CD14-positive monocyte (primary cell): Measurements from ENCODE around the gene GYPC. TPM values are rescaled to one million over a fixed set of nuclear protein-coding genes. Genes with fewer than 3 reads are reported as not detected.
A peak's percentile ranks its signal among the peaks of the same experiment; 100 is the strongest.

ENCODE experiments used
- DNase-seq, 3 donors: peaks; one replicate each; pipeline ENCODE4 v3.0.0-alpha.2; 2011 to 2022
- H2AFZ ChIP-seq: 2 replicates; pipeline ENCODE4 v1.6.0; 2012; ENCODE audit warnings: mild to moderate bottlenecking, low read depth, low read length, inconsistent platforms; ENCODE audit not compliant: insufficient read depth, poor library complexity, severe bottlenecking
- H3K27ac ChIP-seq, 2 donors: 1 replicate in 1 of 2; 2 replicates in 1 of 2; pipeline ENCODE4 v1.5.1; 2012 to 2013; ENCODE audit warnings: low read length in 2 of 2, control low read depth in 1 of 2, inconsistent platforms in 1 of 2, low read depth in 1 of 2, mild to moderate bottlenecking in 1 of 2
- H3K27me3 ChIP-seq, 2 donors: one replicate each; pipeline versions ENCODE4 v1.6.0 to v1.6.1; 2011 to 2013; ENCODE audit warnings: low read length in 2 of 2; ENCODE audit not compliant: control insufficient read depth in 2 of 2, insufficient read depth in 2 of 2
- H3K36me3 ChIP-seq, 2 donors: replicated peaks in 1 of 2; 1 replicate in 1 of 2; 2 replicates in 1 of 2; pipeline versions ENCODE4 v1.5.1 to v1.6.1; 2012 to 2013; ENCODE audit warnings: low read length in 2 of 2, control low read depth in 1 of 2, inconsistent platforms in 1 of 2, mild to moderate bottlenecking in 1 of 2; ENCODE audit not compliant: insufficient read depth in 2 of 2, control insufficient read depth in 1 of 2
- H3K4me1 ChIP-seq, 2 donors: 1 replicate in 1 of 2; 2 replicates in 1 of 2; pipeline versions ENCODE4 v1.5.1 to v1.6.1; 2012 to 2013; ENCODE audit warnings: low read length in 2 of 2, control low read depth in 1 of 2, inconsistent platforms in 1 of 2, mild to moderate bottlenecking in 1 of 2, moderate library complexity in 1 of 2; ENCODE audit not compliant: insufficient read depth in 2 of 2, control insufficient read depth in 1 of 2
- H3K4me2 ChIP-seq: replicated peaks from 2 replicates; pipeline ENCODE3; 2012; ENCODE audit warnings: low read length, moderate library complexity, mild to moderate bottlenecking; ENCODE audit not compliant: poor library complexity, severe bottlenecking; ENCODE audit errors: extremely low read depth
- H3K4me3 ChIP-seq, 3 experiments: fragments of 200-600 bp in 1 of 3; sonication (generic) in 1 of 3; replicated peaks in 1 of 3; 1 replicate in 2 of 3; 2 replicates in 1 of 3; pipeline ENCODE4 v1.5.1; 2011 to 2013; ENCODE audit warnings: low read length in 3 of 3, mild to moderate bottlenecking in 3 of 3, control low read depth in 2 of 3, low read depth in 2 of 3, inconsistent platforms in 1 of 3, moderate library complexity in 1 of 3
- H3K79me2 ChIP-seq: 2 replicates; pipeline ENCODE4 v1.6.0; 2012; ENCODE audit warnings: mild to moderate bottlenecking, control low read depth, inconsistent platforms, low read length, moderate library complexity; ENCODE audit not compliant: insufficient read depth
- H3K9ac ChIP-seq: 2 replicates; pipeline ENCODE4 v1.6.0; 2017; ENCODE audit warnings: low read length, mild to moderate bottlenecking; ENCODE audit not compliant: insufficient read depth, poor library complexity, severe bottlenecking
- H3K9me3 ChIP-seq, 2 donors: replicated peaks in 1 of 2; 1 replicate in 1 of 2; 2 replicates in 1 of 2; pipeline versions ENCODE4 v1.5.1 to v1.6.1; 2012 to 2013; ENCODE audit warnings: low read length in 2 of 2, control low read depth in 1 of 2; ENCODE audit not compliant: control insufficient read depth in 1 of 2, insufficient read depth in 1 of 2
- H4K20me1 ChIP-seq: 2 replicates; pipeline ENCODE4 v1.6.0; 2012; ENCODE audit warnings: mild to moderate bottlenecking, low read length, control low read depth, moderate library complexity; ENCODE audit not compliant: insufficient read depth
- H3K27ac Mint-ChIP-seq, 7 donors: one replicate each; pipeline ENCODE4 v1.8.0; 2020; ENCODE audit warnings: mild to moderate bottlenecking in 7 of 7, mixed read lengths in 7 of 7, moderate library complexity in 6 of 7, inconsistent platforms in 2 of 7
- H3K27me3 Mint-ChIP-seq, 3 donors: one replicate each; pipeline ENCODE4 v1.8.0; 2021 to 2022; ENCODE audit warnings: low read depth in 3 of 3, mild to moderate bottlenecking in 3 of 3, mixed read lengths in 3 of 3, moderate library complexity in 3 of 3, inconsistent platforms in 1 of 3
- H3K36me3 Mint-ChIP-seq, 2 donors: one replicate each; pipeline ENCODE4 v1.8.0; 2020; ENCODE audit warnings: mixed read lengths in 2 of 2, inconsistent platforms in 1 of 2, mild to moderate bottlenecking in 1 of 2
- H3K4me1 Mint-ChIP-seq: one replicate; pipeline ENCODE4 v1.8.0; 2020; ENCODE audit warnings: mild to moderate bottlenecking, mixed read lengths
- H3K4me3 Mint-ChIP-seq, 2 donors: one replicate each; pipeline ENCODE4 v1.8.0; 2020; ENCODE audit warnings: mild to moderate bottlenecking in 2 of 2, mixed read lengths in 2 of 2, moderate library complexity in 1 of 2
- H3K9me3 Mint-ChIP-seq, 7 donors: one replicate each; pipeline ENCODE4 v1.8.0; 2020 to 2022; ENCODE audit warnings: mixed read lengths in 7 of 7, mild to moderate bottlenecking in 6 of 7, moderate library complexity in 6 of 7, inconsistent platforms in 2 of 7
- WGBS: methylation state at CpG from one replicate; pipeline ENCODE4 v1.1.5; 2013; ENCODE audit warnings: missing lambda C conversion rate; ENCODE audit not compliant: insufficient coverage; 5-methylcytosine and 5-hydroxymethylcytosine counted together
- intact Hi-C, 2 donors: fragments of 100-400 bp; cut with micrococcal nuclease; formaldehyde crosslinking; loops; one replicate each; pipeline versions ENCODE4 v1.15.0 to v1.15.1; 2023
- polyA plus RNA-seq, 3 donors: library from polyadenylated mRNA; depleted of rRNA in 1 of 3; unstranded in 2 of 3; stranded (reverse) in 1 of 3; fragments of 300-500 nt in 2 of 3; fragments of >200 nt in 1 of 3; fragmentation: Illumina TruSeq in 2 of 3; gene quantifications; 1 replicate in 2 of 3; 2 replicates in 1 of 3; pipeline ENCODE4 v1.2.3, GENCODE V29; 2012 to 2021
- TF ChIP-seq, protein P1 (sequence below): fragments of 200-600 bp; IDR thresholded peaks from one replicate; pipeline ENCODE4 v1.8.0; 2022; ENCODE audit warnings: antibody characterized with exemption, mild to moderate bottlenecking

GYPC gene
- polyA plus RNA-seq, 3 donors = 20.0 to 36.1 (median 21.7) TPM

DNA sequence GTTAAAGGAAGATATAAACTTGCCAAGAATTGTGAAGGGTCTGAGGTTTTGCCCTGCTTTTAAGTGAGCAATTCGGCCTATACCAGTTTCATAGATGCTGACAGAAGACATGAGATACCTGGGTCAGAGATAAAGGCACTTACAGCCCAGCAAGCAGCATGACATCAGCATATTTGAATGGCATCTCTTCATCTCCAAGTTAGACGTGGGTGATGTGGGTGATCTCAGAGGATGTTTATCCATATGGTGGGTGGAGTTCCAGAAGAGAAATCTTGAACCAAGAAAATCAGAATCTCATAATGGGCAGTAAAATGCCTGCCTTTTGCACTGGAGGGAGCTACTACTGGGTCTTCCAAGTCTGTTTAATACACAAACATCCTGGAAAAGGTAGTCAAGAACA, 44.7 kb downstream of the GYPC start:
- intact Hi-C loops = no loop called here
- Histone ChIP-seq H4K20me1 (no peaks in the 10 kb centered on the region), H2AFZ (no peak overlapping the region), H3K27me3 (no peaks in the 10 kb centered on the region), H3K79me2 (no peaks in the 10 kb centered on the region), H3K9me3 (no peaks in the 10 kb centered on the region), H3K36me3 (peaks cover 23 to 29% of the 10 kb centered on the region in 2 donors), H3K27ac (no peak overlapping the region), H3K4me1 (no peaks in the 10 kb centered on the region), H3K4me2 (no peak overlapping the region), H3K4me3 (no peak overlapping the region), H3K9ac (no peak overlapping the region)
- WGBS = no CpG with 5 or more reads among the region's 2 CpGs
- Mint-ChIP-seq H3K36me3 (peaks cover 30 to 34% of the 10 kb centered on the region in 2 donors), H3K27ac (peak overlapping the region in 1 of 7 donors; percentile 18), H3K27me3 (peaks cover 0 to 1% (median 0%) of the 10 kb centered on the region in 3 donors), H3K4me3 (no peak overlapping the region), H3K9me3 (peaks cover 0 to 3% (median 0%) of the 10 kb centered on the region in 7 donors), H3K4me1 (peaks cover 3% of the 10 kb centered on the region)
- TF ChIP-seq, protein P1, sequence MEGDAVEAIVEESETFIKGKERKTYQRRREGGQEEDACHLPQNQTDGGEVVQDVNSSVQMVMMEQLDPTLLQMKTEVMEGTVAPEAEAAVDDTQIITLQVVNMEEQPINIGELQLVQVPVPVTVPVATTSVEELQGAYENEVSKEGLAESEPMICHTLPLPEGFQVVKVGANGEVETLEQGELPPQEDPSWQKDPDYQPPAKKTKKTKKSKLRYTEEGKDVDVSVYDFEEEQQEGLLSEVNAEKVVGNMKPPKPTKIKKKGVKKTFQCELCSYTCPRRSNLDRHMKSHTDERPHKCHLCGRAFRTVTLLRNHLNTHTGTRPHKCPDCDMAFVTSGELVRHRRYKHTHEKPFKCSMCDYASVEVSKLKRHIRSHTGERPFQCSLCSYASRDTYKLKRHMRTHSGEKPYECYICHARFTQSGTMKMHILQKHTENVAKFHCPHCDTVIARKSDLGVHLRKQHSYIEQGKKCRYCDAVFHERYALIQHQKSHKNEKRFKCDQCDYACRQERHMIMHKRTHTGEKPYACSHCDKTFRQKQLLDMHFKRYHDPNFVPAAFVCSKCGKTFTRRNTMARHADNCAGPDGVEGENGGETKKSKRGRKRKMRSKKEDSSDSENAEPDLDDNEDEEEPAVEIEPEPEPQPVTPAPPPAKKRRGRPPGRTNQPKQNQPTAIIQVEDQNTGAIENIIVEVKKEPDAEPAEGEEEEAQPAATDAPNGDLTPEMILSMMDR = no peak
- no peak for DNase-seq

DNA sequence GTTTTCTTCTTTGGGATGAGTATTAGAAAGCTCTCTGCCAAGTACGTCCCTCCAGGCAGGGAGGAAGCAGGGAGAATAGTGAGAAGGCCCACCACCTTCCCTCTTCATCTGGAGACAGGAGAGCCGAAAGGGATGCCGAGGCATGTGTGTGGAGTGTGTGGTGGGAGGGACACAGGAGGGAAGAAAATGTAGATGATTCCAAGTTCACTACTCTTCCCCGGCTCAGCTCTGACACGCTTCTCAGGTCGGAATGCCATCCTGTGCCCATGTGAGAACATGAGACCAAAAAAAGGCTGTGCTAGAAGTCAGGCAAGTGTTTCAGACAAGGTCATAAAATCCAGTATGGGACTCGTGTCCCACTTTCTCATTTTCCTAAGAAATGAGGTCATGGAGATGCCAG, 47.4 kb downstream of the GYPC start:
- Mint-ChIP-seq H3K4me3 (no peak overlapping the region), H3K9me3 (peaks cover 0 to 3% (median 0%) of the 10 kb centered on the region in 7 donors), H3K27me3 (peaks cover under 1 to 3% (median 2%) of the 10 kb centered on the region in 3 donors), H3K36me3 (peaks cover 4 to 8% of the 10 kb centered on the region in 2 donors), H3K4me1 (peaks cover 3% of the 10 kb centered on the region), H3K27ac (no peak overlapping the region)
- Histone ChIP-seq H3K36me3 (peaks cover 0 to 2% of the 10 kb centered on the region in 2 donors), H3K4me2 (no peak overlapping the region), H3K27me3 (no peaks in the 10 kb centered on the region), H3K27ac (no peak overlapping the region), H3K4me3 (no peak overlapping the region), H4K20me1 (no peaks in the 10 kb centered on the region), H3K9me3 (no peaks in the 10 kb centered on the region), H3K9ac (no peak overlapping the region), H3K79me2 (no peaks in the 10 kb centered on the region), H3K4me1 (no peaks in the 10 kb centered on the region), H2AFZ (no peak overlapping the region)
- intact Hi-C loops = no loop called here
- no peak for DNase-seq
- WGBS = no CpG with 5 or more reads among the region's 7 CpGs
- TF ChIP-seq, protein P1 = no peak
